Fibroblast of lung (primary cell): ENCODE results near the gene CLTB.

ENCODE experiments used
- EZH2 ChIP-seq: IDR thresholded peaks from 2 replicates; pipeline ENCODE4 v1.5.1; 2012; ENCODE audit warnings: low read length, control low read depth, mild to moderate bottlenecking; ENCODE audit errors: missing control alignments
- TF ChIP-seq, protein P1 (sequence below), 2 donors: IDR thresholded peaks in 1 of 2; conservative IDR thresholded peaks in 1 of 2; 1 replicate in 1 of 2; 2 replicates in 1 of 2; pipeline ENCODE4 v1.5.1; 2011 to 2012; ENCODE audit warnings: low read length in 2 of 2, control low read depth in 1 of 2, inconsistent platforms in 1 of 2, low read depth in 1 of 2, mild to moderate bottlenecking in 1 of 2

DNA sequence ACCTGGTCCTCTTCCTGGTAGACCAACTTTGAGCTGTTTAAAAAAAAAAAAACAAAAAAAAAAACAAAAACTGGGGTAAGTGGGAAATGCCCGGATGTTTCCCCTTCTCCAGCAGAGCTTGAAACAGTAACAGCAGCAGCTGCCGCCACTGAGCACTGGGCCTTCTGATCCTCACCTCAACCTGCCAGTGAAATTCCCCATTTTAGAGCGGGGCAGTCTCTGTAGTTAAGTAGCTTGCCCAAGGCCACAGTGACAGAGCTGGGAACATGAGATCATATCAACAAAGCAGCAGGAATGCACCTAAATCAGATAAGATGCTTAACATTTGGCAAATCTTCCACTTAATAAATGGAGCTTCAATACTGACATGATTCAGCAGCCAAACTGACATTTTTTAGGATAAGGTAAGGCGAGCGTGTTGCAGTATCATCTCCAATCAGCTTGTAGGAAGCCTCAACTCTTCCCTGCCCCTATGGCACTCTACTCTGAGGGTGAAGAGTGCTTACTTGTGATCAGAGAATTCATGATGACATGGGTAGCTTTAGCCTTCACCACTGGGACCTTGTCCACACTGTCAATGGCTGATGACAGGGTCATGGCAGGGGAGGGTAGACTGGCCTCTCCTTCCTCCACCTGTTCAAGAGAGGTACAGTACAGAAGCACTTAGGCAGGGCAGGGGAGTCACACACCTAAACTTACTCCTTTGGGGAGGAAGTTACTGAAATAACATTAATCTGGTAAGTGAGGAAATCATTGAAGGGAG lies 64.0 kb downstream of the CLTB start:
- TF ChIP-seq, protein P1, sequence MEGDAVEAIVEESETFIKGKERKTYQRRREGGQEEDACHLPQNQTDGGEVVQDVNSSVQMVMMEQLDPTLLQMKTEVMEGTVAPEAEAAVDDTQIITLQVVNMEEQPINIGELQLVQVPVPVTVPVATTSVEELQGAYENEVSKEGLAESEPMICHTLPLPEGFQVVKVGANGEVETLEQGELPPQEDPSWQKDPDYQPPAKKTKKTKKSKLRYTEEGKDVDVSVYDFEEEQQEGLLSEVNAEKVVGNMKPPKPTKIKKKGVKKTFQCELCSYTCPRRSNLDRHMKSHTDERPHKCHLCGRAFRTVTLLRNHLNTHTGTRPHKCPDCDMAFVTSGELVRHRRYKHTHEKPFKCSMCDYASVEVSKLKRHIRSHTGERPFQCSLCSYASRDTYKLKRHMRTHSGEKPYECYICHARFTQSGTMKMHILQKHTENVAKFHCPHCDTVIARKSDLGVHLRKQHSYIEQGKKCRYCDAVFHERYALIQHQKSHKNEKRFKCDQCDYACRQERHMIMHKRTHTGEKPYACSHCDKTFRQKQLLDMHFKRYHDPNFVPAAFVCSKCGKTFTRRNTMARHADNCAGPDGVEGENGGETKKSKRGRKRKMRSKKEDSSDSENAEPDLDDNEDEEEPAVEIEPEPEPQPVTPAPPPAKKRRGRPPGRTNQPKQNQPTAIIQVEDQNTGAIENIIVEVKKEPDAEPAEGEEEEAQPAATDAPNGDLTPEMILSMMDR (conservative IDR thresholded peaks at IDR 0.05 in 1 of 2, IDR thresholded peaks at IDR 0.05 in 1 of 2; ENCODE audit: low read depth in 1 of 2, low read length in 2 of 2) = no peak
- no peak for TF ChIP-seq EZH2
